ENCODE results near the gene RENBP. TPM values are rescaled to one million over a fixed set of nuclear protein-coding genes. Genes with fewer than 3 reads are reported as not detected.

Gene RENBP
- total RNA-seq, 1 donor from 2014 or later: 18.9 TPM

DNA sequence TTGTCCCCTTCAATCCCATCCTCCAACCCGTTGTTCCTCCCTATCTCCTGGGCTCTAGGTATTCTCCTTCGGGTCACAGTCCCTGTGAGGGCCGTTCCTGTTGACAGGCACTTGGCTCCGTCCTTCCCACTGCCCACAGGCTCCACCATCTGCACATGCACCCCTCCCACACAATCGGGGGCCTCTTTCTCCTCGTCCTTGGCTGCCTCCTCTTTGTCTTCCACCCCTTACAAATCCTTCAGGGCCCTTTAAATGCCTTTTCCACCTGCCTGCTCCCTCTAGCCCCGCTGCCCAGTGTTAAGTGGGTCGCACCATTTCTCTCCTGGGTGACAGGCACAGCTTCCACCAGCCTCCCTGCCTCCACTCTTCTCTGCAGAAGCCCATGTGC is 42.7 kb downstream of the RENBP start:
- no peak for DNase-seq (ENCODE audit: extremely low spot score, unreplicated experiment)
- Mint-ChIP-seq H3K27ac (ENCODE audit: unreplicated experiment) (peak overlapping the region; percentile 81), H3K4me3 (ENCODE audit: unreplicated experiment) (no peak overlapping the region), H3K36me3 (ENCODE audit: unreplicated experiment) (peaks cover 2% of the 10 kb centered on the region), H3K27me3 (ENCODE audit: unreplicated experiment) (no peaks in the 10 kb centered on the region), H3K9me3 (ENCODE audit: unreplicated experiment) (peaks cover 5% of the 10 kb centered on the region), H3K4me1 (ENCODE audit: unreplicated experiment) (peaks cover 31% of the 10 kb centered on the region)
- TF ChIP-seq CTCF (IDR thresholded peaks at IDR 0.05): no peak

- no peak for DNase-seq (ENCODE audit: extremely low spot score, unreplicated experiment)
- Mint-ChIP-seq H3K4me1 (ENCODE audit: unreplicated experiment) (peaks cover 31% of the 10 kb centered on the region), H3K4me3 (ENCODE audit: unreplicated experiment) (no peak overlapping the region), H3K9me3 (ENCODE audit: unreplicated experiment) (peaks cover 5% of the 10 kb centered on the region), H3K36me3 (ENCODE audit: unreplicated experiment) (peaks cover 2% of the 10 kb centered on the region), H3K27ac (ENCODE audit: unreplicated experiment) (peak overlapping the region; percentile 81), H3K27me3 (ENCODE audit: unreplicated experiment) (no peaks in the 10 kb centered on the region)
- no peak for TF ChIP-seq CTCF (IDR thresholded peaks at IDR 0.05)
Measured at GRCh38 chrX:153900831-153901752, 43.4 kb downstream of the RENBP start.

DNA sequence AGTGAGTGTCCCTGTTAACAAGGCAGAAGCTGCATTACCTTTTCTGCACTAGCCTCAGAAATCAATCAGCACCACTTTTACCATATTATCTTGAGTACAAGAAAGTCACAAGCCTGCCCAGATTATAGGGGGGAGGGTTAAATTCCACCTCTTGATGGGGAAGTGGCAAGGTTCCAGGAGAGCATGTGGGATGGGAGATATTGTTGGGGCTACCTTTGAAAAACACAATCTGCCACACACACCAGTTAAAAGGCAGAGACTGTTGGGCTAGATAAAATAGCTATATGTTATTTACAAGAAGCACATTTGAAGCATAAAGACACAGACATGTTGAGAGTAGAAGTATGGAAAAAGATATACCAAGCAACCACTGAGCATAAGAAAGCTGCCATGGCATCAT is 46.5 kb downstream of the RENBP start:
- TF ChIP-seq CTCF (IDR thresholded peaks at IDR 0.05): no peak
- Mint-ChIP-seq H3K36me3 (ENCODE audit: unreplicated experiment) (peaks cover 2% of the 10 kb centered on the region), H3K9me3 (ENCODE audit: unreplicated experiment) (peaks cover 5% of the 10 kb centered on the region), H3K27me3 (ENCODE audit: unreplicated experiment) (no peaks in the 10 kb centered on the region), H3K4me1 (ENCODE audit: unreplicated experiment) (peaks cover 28% of the 10 kb centered on the region), H3K4me3 (ENCODE audit: unreplicated experiment) (no peak overlapping the region), H3K27ac (ENCODE audit: unreplicated experiment) (no peak overlapping the region)
- DNase-seq (ENCODE audit: extremely low spot score, unreplicated experiment): no peak

GRCh38 chrX:153889123-153889522 is 55.3 kb downstream of the RENBP start:
- no peak for DNase-seq (ENCODE audit: extremely low spot score, unreplicated experiment)
- no peak for TF ChIP-seq CTCF (IDR thresholded peaks at IDR 0.05)
- no peaks in the 10 kb centered on the region for H3K9me3 Mint-ChIP-seq (ENCODE audit: unreplicated experiment)
- no peaks in the 10 kb centered on the region for H3K36me3 Mint-ChIP-seq (ENCODE audit: unreplicated experiment)
- H3K27ac Mint-ChIP-seq (ENCODE audit: unreplicated experiment): no peak overlapping the region
- peaks cover 9% of the 10 kb centered on the region for H3K27me3 Mint-ChIP-seq (ENCODE audit: unreplicated experiment)
- no peak overlapping the region for H3K4me3 Mint-ChIP-seq (ENCODE audit: unreplicated experiment)
- peaks cover 12% of the 10 kb centered on the region for H3K4me1 Mint-ChIP-seq (ENCODE audit: unreplicated experiment)

DNA sequence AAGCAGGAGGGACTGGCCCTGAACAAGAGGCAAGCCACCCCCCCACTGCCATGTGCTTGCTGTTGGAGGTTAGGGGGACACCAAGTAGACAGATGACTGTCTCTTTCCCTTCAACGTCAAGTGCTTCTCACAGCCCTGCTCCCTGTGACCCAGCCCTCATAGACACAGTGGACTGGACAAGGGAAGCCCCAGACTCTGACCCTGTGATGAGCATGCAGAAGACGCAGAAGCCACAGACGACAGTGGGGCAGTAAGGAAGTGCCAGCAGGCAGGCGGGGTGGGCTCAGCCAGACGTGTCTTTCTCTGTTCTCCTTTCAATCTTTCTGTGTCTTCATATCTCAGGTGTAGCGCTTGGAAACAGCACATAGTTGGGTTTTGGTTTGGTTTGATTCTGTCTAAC is 56.1 kb downstream of the RENBP start:
- Mint-ChIP-seq H3K9me3 (ENCODE audit: unreplicated experiment) (no peaks in the 10 kb centered on the region), H3K36me3 (ENCODE audit: unreplicated experiment) (no peaks in the 10 kb centered on the region), H3K4me3 (ENCODE audit: unreplicated experiment) (no peak overlapping the region), H3K27me3 (ENCODE audit: unreplicated experiment) (peaks cover 9% of the 10 kb centered on the region), H3K4me1 (ENCODE audit: unreplicated experiment) (peaks cover 6% of the 10 kb centered on the region), H3K27ac (ENCODE audit: unreplicated experiment) (no peak overlapping the region)
- DNase-seq (ENCODE audit: extremely low spot score, unreplicated experiment): no peak
- no peak for TF ChIP-seq CTCF (IDR thresholded peaks at IDR 0.05)

Measured in osteocyte (in vitro differentiated cells).